Astrocyte (in vitro differentiated cells and primary cell): Measurements from ENCODE around the gene SHROOM1.

ENCODE experiments used
- EZH2 ChIP-seq: IDR thresholded peaks from 2 replicates; pipeline ENCODE4 v1.6.1; 2012; ENCODE audit warnings: mild to moderate bottlenecking, low read length, inconsistent platforms; ENCODE audit not compliant: insufficient read depth
- TF ChIP-seq, protein P1 (sequence below): IDR thresholded peaks from 2 replicates; pipeline ENCODE4 v1.5.1; 2011; ENCODE audit warnings: low read depth, mild to moderate bottlenecking, inconsistent platforms, low read length, moderate library complexity; ENCODE audit not compliant: insufficient read depth

DNA sequence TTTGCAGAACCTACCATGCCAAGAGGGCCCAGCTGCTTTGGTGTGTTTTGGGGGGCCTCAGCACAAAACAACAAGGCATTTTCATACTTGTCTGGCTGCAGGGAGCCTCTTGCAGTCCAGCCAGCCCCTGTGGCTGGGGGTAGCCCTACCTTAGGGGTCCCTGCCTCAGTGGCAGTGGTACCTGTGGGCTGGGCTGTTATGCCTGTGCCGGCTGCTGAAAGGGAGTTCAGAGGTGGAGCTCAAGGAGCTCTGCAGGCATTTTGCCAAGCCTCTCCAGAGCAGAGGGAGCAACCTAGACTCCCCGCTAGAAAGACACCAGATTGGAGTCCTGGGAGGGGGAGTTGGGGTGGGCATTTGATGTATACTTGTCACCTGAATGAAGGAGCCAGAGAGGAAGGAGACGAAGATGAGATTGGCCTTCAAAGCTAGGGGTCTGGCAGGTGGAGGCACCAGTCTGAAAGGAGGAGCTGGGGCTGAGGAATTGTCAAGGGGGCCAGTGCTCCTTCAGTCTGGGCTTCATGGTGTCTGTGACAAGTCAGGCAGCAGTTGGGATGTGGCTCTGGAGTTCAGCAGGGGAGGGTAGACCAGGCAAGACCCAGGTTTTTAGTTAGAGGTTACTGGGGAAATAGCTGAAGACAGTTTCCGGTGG lies 1.5 kb downstream of the SHROOM1 start:
- TF ChIP-seq, protein P1, sequence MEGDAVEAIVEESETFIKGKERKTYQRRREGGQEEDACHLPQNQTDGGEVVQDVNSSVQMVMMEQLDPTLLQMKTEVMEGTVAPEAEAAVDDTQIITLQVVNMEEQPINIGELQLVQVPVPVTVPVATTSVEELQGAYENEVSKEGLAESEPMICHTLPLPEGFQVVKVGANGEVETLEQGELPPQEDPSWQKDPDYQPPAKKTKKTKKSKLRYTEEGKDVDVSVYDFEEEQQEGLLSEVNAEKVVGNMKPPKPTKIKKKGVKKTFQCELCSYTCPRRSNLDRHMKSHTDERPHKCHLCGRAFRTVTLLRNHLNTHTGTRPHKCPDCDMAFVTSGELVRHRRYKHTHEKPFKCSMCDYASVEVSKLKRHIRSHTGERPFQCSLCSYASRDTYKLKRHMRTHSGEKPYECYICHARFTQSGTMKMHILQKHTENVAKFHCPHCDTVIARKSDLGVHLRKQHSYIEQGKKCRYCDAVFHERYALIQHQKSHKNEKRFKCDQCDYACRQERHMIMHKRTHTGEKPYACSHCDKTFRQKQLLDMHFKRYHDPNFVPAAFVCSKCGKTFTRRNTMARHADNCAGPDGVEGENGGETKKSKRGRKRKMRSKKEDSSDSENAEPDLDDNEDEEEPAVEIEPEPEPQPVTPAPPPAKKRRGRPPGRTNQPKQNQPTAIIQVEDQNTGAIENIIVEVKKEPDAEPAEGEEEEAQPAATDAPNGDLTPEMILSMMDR, result no peak
- TF ChIP-seq EZH2, result no peak
